Bronchial epithelial cell (primary cell): ENCODE results near the gene SZT2. TPM values are rescaled to one million over a fixed set of nuclear protein-coding genes. Genes with fewer than 3 reads are reported as not detected.

Experiments
- DNase-seq: peaks from one replicate; pipeline ENCODE4 v3.0.0-alpha.2; 2010; ENCODE audit warnings: low read depth
- FAIRE-seq: peaks from 2 replicates; lab custom pipeline; 2011; peaks lifted over from hg19 to GRCh38; lab: Jason Lieb, UNC
- H3K27me3 ChIP-seq: 2 replicates; pipeline ENCODE4 v1.5.1; 2011; ENCODE audit warnings: low read length; ENCODE audit not compliant: control insufficient read depth, insufficient read depth
- H3K36me3 ChIP-seq: 2 replicates; pipeline ENCODE4 v1.5.1; 2011; ENCODE audit warnings: low read length; ENCODE audit not compliant: control insufficient read depth, insufficient read depth
- H3K4me3 ChIP-seq: 2 replicates; pipeline ENCODE4 v1.5.1; 2011; ENCODE audit warnings: mild to moderate bottlenecking, low read depth, low read length, control low read depth
- total RNA-seq: library from RNA; depleted of rRNA; stranded (reverse); fragments of >200 nt; gene quantifications from 2 replicates; pipeline ENCODE4 v1.2.1, GENCODE V29; 2014
- TF ChIP-seq, protein P1 (sequence below): IDR thresholded peaks from 2 replicates; pipeline ENCODE4 v1.5.1; 2011; ENCODE audit warnings: mild to moderate bottlenecking, moderate library complexity, low read length, control low read depth, inconsistent platforms; ENCODE audit not compliant: insufficient read depth, severe bottlenecking

SZT2 gene
- total RNA-seq, 1 donor from 2014 or later = 12.6 TPM

DNA sequence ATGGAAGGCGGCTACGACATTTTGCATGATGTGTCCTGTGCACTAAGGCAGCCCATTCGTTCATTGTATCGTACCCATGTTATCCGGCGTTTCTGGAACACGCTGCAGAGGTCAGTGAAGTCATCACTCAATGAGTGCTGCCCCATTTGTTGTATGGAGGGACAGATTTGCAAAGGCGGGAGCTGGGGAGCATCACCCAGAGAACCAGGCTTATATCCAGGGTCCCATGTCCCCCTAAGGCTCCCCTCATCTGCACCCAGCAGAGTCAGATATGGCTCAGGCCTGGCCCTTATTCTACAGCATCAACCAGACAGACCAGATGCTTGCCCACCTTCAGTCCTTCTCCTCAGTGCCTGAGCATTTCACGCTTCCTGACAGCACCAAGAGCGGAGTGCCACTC lies 31.2 kb downstream of the SZT2 start:
- no peak overlapping the region for H3K4me3 ChIP-seq
- DNase-seq (no peak), FAIRE-seq (no peak)
- TF ChIP-seq, protein P1, sequence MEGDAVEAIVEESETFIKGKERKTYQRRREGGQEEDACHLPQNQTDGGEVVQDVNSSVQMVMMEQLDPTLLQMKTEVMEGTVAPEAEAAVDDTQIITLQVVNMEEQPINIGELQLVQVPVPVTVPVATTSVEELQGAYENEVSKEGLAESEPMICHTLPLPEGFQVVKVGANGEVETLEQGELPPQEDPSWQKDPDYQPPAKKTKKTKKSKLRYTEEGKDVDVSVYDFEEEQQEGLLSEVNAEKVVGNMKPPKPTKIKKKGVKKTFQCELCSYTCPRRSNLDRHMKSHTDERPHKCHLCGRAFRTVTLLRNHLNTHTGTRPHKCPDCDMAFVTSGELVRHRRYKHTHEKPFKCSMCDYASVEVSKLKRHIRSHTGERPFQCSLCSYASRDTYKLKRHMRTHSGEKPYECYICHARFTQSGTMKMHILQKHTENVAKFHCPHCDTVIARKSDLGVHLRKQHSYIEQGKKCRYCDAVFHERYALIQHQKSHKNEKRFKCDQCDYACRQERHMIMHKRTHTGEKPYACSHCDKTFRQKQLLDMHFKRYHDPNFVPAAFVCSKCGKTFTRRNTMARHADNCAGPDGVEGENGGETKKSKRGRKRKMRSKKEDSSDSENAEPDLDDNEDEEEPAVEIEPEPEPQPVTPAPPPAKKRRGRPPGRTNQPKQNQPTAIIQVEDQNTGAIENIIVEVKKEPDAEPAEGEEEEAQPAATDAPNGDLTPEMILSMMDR = no peak
- peaks cover 46% of the 10 kb centered on the region for H3K36me3 ChIP-seq
- no peaks in the 10 kb centered on the region for H3K27me3 ChIP-seq

DNA sequence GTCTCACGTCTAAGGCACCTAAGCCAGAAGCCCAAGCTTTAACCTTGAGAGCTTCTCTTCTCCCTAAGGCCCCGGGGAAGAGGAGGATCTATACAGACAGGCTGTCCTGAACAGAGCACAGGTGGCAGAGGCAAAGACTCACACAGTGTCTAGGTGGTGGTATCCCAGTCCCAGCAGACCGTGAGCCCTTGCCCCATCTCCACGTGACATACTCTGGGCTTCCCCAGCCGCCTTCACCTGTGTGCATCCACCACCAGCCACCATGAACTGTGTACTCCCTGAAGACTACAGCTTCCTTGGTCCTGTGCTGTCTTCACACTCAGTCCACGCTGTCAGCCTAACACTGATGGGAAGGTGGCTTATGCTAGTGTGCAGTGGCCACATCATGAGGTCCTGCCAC lies 31.7 kb downstream of the SZT2 start:
- no peak overlapping the region for H3K4me3 ChIP-seq
- no peaks in the 10 kb centered on the region for H3K27me3 ChIP-seq
- DNase-seq = no peak
- TF ChIP-seq, protein P1 = no peak
- FAIRE-seq = no peak
- peaks cover 48% of the 10 kb centered on the region for H3K36me3 ChIP-seq

DNA sequence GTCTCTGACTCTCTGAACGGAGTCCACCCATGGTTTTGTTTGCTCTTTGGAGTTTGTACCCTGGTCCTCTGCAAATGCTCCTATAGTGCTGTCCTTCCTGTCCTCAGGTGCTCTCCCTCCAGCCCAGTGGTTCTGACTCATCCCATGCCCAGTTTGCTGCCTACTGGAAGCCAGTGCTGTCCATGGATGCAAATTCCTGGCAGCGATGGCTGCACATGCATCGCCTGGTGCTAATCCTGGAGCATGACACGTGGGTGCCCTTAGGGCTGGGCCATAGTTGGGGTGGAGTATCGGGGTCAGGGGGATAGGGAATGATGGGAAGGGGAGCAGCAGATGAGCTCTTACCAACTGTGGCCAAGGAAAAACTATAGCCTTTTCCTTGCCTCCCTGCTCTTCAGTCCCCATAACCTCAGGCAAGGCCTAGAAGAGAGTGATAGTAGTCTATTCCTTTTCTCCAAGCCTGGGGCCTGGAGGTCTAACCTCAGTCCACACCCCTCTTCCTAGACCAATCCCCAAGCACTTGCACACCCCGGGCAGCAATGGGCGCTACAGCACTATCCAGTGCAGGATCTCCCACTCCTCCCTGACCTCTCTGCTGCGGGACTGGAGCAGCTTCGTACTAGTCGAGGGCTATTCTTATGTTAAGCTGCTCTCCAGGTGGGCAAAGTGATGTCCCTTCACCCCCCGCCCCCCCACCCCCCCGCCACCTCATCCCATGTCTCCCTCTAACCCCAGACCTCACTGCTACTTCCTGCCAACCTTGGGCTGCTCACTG lies 32.5 kb downstream of the SZT2 start:
- DNase-seq (no peak), FAIRE-seq (no peak)
- no peaks in the 10 kb centered on the region for H3K27me3 ChIP-seq
- peaks cover 53% of the 10 kb centered on the region for H3K36me3 ChIP-seq
- TF ChIP-seq, protein P1 = no peak
- H3K4me3 ChIP-seq = no peak overlapping the region

DNA sequence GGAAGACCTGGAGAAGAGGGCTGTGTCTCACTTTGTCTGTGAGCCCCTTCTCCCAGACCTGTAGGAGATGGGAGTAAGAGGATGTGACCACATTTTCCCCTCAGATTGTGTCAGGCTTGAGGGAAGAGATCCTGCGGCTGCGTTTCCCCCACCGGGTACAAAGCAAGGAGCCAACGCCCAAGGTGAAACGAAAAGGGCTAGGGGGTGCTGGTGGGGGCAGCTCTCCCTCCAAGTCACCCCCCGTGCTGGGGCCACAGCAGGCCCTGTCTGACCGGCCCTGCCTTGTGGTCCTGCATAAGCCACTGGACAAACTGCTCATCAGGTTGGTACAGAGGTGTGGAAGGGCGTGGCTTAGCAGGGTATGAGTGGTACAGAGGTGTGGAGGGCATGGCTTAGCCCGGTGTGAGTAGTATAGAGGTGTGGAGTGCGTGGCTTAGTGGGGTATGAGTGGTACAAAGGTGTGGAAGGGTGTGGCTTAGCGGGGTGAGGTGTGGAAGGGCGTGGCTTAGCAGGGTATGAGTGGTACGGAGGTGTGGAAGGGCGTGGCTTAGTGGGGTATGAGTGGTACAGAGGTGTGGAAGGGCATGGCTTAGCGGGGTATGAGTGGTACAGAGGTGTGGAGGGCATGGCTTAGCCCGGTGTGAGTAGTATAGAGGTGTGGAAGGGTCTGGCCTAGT lies 33.4 kb downstream of the SZT2 start:
- no peaks in the 10 kb centered on the region for H3K27me3 ChIP-seq
- peaks cover 56% of the 10 kb centered on the region for H3K36me3 ChIP-seq
- DNase-seq (no peak), FAIRE-seq (peak; percentile 97)
- TF ChIP-seq, protein P1 = no peak
- H3K4me3 ChIP-seq = no peak overlapping the region

DNA sequence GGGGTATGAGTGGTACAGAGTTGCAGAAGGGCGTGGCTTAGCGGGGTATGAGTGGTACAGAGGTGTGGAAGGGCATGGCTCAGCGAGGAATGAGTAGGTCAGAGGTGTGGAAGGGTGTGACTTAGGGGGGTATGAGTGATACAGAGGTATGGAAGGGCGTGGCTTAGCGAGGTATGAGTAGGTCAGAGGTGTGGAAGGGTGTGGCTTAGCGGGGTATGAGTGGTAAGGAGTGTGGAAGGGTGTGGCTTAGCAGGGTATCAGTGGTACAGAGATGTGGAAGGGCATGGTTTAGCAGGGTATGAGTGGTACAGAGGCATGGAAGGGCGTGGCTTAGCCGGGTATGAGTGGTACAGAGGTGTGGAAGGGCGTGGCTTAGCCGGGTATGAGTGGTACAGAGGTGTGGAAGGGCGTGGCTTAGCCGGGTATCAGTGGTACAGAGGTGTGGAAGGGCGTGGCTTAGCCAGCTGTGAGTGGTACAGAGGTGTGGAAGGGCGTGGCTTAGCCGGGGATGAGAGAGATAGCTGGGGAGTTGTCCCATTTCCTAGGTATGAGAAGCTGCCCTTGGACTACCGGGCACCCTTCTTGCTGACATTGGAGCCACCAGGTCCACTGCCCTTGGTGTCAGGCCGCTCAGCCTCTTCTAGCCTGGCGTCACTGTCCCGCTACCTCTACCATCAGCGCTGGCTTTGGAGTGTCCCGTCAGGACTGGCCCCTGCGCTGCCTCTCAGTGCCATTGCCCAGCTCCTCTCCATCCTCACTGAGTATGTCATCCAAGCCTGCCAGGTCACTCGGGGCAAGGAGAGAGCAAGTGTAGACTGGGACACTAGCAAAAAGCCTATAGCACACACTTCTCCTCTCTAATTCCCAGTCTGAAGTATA lies 34.2 kb downstream of the SZT2 start:
- H3K27me3 ChIP-seq = no peaks in the 10 kb centered on the region
- peak; percentile 94 for DNase-seq
- FAIRE-seq = no peak
- TF ChIP-seq, protein P1 = no peak
- H3K4me3 ChIP-seq = no peak overlapping the region
- peaks cover 60% of the 10 kb centered on the region for H3K36me3 ChIP-seq
